Measurements from ENCODE around the gene HLA-DOB.

- TF ChIP-seq CREB5 (CRISPR knock-in tag; IDR thresholded peaks at IDR 0.05; ENCODE audit: low read depth) (no peak), RARB (CRISPR knock-in tag; IDR thresholded peaks at IDR 0.05) (no peak), TOX (CRISPR knock-in tag; IDR thresholded peaks at IDR 0.05; ENCODE audit: borderline replicate concordance) (no peak)
Measured at GRCh38 chr6:32844839-32845383, 28.1 kb upstream of the HLA-DOB start.
